ENCODE data around the gene MAB21L3. TPM values are rescaled to one million over a fixed set of nuclear protein-coding genes. Genes with fewer than 3 reads are reported as not detected.

Gene MAB21L3
- total RNA-seq, 1 experiment from 2014 or later, result 2.7 TPM

DNA sequence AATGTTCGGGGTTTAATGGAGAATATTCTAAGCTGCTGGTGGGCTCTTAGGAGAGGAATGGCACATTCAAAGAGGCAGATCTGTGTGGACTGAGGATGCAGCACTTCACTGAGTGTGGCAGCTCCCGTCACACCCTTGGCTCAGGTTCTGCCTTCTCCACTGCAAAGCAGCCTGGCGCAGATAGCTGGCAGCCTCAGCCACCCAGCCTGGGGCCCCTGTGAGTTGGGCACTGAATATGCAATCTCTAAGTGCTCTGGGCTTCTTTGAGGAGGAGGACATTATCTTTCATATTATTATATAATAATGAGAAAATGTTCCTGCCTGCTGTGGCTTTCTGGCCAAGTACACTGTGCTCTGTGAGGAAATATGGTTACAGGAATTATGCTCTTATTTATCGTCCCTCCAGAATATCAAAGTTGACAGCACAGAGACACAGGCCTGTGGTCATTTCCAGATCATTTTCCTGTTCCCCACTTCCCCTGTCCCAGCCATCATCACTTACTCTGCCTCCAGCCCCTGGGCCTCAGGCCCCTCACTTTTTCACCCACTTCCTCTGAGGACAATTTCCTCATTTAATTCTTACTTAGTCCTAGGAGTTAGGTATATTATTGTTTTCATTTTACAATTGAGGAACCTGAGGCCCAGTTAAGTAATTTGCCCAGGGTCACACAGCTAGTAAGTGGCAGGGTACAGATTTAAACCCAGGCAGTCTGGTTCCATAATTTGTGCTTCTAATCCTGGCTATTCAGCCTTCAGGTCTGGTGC is 53.6 kb downstream of the MAB21L3 start:
- DNase-seq (ENCODE audit: low read depth), result no peak

DNA sequence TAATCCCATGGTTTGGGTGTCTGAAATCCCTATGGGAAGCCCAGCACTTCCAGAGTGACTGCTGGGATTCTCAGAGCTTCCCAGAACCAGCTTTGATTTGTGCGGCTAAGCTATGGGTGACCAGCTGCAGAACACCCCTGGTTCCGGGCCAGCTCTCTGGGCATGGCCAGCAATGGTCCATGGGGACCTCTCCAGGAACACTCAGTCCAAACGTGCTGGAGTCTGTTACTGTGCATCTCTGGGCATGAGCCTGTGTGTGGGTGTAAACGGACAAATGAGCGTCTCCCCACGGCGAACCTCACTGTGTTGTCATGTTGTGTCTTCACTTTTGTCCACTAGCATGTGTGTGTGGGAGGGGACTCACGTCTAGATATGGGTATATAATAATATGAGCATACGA is 54.4 kb downstream of the MAB21L3 start:
- no peak for DNase-seq (ENCODE audit: low read depth)

DNA sequence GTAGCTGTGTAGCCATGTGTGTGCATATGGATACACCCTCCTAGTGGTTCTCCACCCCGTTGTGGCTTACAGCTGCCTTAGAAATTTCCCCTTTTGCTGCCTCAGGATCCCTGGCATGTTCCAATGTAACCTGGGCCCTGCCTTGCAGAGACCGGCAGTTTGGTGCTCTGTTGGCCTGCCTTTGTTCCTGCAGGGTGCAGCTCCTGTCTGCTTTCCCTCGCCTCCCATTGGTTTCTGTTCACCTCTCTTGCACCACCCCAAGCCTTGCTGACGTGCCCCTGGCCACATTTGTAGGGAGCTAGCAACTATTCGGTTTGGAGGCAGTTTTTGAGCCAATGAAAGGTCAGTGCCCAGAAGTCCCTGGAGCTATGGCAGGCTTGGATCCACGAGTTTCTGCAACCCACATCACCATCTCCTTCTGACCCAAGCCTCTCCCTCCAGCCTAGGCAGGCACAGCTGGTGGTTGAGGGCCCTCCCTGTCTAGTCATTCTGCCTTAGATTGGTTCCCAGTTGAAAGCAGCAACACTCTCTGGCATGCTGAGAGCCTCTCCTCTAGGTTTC is 54.9 kb downstream of the MAB21L3 start:
- no peak for DNase-seq (ENCODE audit: low read depth)

DNA sequence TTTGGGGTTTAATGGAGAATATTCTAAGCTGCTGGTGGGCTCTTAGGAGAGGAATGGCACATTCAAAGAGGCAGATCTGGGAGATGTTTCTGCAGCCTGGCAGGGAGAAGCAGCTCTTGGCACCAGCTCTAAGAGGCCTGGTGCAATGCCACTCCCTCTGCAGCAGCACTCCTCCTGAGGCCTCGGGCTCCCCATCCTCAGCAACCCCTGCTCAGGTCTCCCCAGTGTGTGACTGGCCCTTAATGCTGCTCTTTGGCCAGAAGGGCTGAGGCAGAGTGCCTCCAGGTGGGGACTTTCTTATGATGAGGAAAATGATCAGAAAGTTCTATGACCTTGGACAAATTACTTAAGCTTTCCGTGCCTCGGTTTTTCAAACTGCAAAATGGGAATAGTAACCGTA is 55.5 kb downstream of the MAB21L3 start:
- no peak for DNase-seq (ENCODE audit: low read depth)

DNA sequence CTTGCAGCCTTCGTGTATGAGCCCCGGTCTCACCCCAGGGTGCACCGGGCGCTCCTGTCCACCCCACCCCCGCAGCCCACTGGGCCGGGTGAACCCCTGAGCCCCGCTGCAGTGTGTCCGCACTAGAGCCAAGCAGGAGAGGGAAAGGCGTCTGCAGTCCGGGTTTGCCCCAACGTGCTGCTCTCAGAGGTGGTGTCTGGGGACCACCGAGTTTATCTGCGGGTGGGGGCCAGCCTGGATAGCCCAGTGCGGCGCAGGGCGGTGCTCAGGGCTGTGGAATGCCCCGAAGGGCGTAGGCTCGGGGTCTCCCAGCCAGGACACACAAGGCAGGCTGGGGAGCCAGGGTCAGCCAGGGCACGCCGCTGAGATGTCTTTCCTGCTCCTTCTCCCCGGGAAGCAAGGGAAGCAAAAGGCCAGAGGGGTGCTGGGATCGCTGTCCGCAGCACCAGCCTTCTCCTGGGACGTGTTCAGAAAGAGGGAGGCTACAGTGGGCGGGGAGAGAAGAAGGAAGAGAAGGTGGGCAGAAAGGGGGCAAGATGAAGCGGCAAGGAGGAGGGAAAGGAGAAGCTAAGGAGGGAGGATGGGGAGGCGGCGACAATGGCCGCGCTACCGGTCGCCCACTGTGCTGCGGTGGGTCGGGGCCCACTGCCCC is 56.6 kb downstream of the MAB21L3 start:
- DNase-seq (ENCODE audit: low read depth), result peak; percentile 42

DNA sequence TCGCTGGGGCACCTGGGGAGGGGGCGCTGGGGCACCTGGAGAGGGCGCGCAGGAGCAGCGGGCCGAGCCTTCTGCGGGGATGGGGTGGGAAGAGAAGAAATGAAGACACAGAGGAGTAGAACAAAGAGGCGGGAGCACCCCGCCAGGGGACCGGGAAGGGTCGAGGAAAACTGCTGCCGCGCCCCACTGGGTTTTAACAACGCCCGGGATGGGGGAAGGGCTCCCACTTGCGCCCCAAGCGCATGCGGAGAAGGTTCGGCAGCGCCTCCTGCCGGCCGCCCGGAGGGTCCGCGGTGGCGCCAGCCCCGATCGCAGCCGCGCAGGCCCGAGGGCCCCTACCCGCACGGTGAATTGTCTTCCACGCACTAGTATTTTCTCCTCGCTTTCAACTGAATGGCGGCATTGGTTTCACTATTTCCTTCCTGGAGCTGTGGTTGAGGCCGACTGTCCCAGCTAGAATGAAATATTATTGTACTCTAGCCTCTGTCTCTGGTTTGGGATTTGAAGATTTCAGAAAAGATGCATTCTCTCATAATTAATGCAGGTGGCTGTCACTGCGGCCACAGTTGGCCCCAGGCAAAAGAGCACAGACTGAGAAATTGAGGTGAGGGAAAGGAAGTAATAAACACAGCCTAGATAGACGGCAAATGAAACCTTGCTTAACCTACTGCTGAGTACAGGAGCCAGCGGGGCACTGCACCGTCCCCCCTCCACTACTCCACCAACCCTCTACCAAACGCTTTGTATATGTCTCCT is 57.3 kb downstream of the MAB21L3 start:
- DNase-seq (ENCODE audit: low read depth), result peak; percentile 86

DNA sequence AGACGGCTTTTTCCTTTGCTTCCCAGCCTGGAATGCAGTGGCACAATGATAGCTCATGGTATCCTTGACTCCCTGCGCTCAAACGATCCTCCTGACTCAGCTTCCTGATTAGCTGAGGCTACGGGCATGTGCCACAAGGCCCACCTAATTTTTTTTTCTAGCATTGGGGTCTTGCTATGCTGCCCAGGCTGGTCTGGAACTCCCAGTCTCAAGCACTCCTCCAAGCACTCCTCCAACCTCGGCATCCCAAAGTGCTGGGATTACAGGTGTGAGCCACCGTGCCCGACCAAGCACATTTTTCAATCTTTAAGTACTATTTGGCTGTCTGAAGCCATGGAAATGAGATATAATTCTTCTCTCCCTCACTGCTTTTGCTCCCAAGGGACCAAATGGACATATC is 58.7 kb downstream of the MAB21L3 start:
- DNase-seq (ENCODE audit: low read depth), result no peak

DNA sequence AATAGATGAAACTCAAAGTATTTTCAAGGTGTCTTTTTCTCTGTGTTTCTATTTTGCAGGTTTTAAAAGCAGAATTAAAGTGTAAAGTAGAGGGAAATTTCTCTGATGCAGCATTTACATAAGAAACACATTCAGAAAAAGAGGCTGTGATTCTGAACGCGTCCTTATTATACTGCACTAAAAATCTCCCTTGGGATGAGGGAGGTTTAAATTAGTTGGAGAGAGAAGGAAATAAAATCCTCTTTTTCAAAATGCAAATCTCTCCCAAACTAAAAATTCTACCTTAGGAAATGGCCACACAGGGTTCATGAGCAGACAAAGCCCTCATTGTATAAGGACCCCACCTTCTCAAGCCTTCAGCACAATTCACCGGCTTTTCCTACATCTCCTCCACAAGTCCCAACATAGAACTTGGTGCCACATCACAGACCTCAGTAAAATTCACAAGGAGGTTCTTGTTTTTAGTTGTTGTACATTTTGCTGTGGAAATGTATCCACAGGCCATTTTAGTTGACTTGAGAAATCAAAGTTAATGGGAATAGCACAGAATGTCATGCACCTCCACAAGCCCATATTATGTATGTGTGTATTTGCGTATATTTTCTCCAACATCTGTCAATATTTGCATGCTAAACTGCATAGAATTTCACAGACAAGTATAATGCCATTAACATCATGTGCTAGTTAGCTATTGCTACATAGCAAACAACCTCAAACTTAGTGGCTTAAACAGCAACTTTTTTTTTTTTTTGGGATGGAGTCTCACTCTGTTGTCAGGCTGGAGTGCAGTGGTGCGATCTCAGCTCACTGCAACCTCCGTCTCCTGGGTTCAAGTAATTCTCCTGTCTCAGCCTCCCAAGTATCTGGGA is 59.8 kb downstream of the MAB21L3 start:
- no peak for DNase-seq (ENCODE audit: low read depth)

DNA sequence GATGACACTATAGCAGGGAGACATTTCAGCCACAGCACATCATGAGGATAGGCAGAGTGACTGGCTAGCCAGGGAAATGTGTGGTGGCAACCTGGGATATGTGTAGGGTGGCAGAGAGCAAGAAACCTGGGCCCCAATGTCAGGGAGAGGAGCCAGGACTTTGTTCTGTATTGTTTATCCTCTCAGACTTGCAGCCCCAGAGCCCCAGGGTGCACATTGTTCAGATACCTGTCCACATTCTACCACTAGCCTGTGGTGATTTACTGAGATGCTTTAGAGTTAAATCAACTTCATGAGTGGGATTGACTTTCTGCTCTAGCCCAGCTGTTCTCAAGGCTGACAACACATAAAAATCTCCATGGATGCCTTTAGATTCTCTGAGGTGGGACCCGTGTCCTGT is 61.5 kb downstream of the MAB21L3 start:
- DNase-seq (ENCODE audit: low read depth), result no peak

DNA sequence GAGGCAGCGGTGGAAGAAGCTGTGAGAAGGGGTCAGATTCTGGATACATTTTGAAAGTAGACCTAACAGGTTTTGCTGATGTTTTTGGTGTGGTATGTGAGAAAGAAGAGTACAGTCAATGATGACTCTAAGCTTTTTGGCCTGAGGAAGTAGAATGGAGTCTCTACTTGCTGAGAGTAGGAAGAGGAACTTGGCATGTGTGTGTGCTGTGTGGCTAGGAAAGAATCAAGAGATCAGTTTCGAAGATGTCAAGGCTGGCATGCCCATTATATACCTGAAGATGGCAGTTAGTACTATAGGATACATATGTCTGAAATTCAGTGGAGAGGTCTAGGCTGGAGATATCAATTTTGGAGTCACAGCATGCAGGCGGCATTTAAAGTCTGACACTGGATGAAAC is 64.4 kb downstream of the MAB21L3 start:
- no peak for DNase-seq (ENCODE audit: low read depth)

DNA sequence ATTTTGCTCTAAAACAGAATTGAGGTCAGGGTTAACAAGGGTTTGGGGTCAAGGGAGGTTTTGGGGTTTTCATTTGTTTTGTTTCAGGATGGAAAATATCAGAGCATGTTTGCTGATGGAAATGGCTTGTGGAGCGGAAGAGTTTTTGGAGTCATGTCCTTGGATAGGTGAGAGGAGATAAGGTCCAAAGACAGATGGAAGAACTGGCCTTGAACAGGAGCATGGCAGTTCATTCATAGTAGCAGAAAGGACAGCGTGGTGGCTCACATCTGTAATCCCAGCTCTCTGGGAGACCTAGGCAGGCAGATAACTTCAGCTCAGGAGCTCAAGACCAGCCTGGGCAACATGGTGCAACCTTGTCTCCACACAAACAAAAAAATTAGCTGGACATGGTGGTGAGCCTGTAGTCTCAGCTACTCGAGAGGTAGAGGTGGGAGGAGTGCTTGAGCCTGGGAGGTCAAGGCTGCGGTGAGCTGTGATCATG is 65.1 kb downstream of the MAB21L3 start:
- no peak for DNase-seq (ENCODE audit: low read depth)

DNA sequence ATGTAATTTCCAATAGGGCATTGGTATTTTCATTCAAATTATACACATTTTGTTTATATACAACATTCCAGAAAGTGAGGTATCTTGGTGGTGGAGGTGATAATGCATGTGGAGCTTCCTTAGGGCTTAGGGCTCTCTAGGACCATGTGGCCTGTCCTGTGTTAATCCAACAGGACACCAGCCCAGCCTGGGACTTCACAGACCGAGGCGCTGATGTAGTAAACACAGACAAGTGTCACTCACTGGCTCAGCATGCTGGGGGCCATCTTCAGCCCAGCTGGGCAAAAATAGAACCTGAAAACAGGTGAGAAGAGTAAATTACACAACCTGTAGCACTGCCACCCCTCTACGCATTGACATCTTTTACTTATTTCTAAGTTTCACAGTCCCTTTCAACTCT is 66.7 kb downstream of the MAB21L3 start:
- DNase-seq (ENCODE audit: low read depth), result no peak

DNA sequence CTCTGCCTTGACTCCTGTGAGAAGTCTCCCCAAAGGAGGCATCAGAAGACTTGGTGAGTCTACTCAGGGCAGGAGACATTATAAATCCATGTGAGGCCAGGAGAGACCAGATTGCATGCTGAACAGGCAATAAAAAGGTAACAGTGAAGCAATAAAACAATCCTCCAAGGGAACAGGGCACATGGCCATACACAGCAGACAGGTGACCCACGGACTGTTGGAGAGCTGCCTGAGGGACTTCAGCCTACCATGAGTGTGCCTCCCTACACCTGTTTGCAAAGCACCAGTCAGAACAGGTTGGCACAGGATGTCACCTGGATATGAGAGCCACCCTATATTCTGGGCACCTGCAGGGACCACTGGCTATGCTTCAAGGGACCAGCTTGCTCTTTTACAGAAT is 67.6 kb downstream of the MAB21L3 start:
- DNase-seq (ENCODE audit: low read depth), result no peak

DNA sequence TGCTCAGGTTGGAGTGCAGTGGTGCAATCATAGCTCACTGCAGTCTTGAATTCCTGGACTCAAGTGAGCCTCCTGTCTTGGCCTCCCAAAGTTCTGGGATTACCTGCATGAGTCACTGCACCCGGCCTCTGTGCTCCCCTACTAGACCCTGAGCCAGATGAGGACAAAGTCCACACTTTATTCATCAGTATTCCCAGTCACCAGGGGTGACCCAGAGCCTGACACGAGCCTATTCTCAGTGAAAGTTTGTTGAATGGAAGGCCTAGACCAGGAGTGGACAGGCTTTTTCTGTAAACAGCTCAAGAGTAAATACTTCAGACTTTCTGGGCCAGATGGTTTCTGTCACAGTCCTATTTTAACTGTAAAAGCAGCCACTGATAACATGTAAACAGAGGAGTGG is 68.2 kb downstream of the MAB21L3 start:
- DNase-seq (ENCODE audit: low read depth), result no peak

DNA sequence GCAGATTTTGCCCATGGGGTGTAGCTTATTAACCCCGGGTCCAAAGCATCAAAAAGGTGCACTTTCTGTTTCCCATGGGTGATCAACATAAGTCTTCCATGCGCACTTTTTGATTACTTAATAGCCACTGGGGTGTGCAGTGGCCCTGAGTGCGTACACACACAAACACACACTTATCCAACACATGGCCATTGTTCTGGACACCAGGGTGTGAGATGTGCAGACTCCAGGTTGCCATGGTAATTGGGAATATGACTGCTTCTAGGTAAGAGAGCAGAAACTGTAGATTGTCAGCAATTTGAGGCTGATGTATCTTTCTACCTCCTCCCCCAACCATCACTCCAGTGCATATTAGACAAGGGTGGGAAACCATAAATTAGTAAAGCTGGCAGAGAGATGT is 68.8 kb downstream of the MAB21L3 start:
- no peak for DNase-seq (ENCODE audit: low read depth)

DNA sequence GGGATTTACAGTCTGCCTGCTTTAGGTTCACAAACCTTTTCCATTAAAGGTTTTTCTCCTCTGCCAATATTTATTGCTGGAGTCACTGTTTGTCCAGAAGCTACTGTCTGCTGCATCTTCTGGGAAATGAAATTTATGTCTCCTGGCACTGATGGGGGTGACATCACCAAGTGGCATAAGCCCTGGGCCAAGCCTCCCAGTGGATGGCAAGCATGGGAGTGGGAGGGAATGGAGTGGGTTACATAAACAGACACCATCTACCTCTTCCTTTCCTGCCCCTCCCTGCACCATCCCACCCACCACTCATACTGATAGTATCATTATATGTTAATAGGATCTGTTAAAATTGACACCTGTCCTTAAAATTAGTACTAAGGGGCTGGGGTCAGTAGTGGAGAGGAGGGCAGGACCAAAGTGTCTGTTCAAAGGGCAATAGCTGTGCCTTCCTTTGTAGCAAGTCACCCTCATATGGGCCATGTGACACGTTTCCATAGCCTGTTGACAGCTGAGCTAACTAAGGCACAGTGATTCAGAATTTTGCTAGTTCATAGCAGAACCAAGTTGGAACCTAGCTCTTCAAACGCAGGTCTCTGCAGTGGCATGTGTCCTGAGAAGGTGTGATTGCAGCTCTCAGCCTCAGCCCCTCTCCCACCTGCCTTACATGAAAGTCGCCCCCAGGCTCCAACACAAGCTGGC is 71.0 kb downstream of the MAB21L3 start:
- no peak for DNase-seq (ENCODE audit: low read depth)

Other genes with a start within 250 kb of the MAB21L3 start
- 1.4 and 7.0 TPM in 2 replicates for gene SLC22A15, start 134.9 kb upstream of the MAB21L3 start, total RNA-seq (2014; rRNA removed; shearing (Covaris generic))

Measured in Daoy (cell line).